Measurements from ENCODE around the gene RGMB.

DNA sequence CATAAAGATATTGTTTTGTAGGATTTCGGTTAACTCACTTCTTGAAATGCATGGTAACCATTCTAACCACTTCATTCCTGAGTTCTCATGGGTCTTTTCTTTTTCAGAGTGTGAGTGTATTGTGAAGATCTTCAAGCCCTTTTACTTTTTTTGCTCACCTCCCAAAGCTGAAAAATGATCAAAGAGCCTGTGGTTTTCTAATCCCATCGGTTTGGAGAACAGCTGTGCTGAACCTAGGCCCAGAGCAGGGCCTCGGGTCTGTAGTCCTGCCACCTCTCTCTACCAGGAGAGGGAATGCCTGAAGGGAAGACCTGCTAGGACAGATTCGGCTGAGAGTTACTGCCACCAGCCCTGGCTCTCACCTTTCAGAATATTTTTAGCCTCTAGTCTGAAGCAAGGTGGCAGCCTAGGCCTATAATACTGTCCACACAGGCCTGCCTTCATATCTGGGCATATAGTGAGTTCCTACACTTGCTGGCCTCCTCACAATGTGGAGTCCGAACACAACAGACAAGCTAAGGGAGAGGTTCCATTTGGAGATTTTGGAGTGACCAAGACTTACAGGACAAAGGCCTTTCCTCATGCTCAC is 13.8 kb downstream of the RGMB start:
- TF ChIP-seq POLR2A (IDR thresholded peaks at IDR 0.05) (no peak), CTCF (IDR thresholded peaks at IDR 0.05) (no peak)
